ENCODE results near the gene DOCK8. TPM values are rescaled to one million over a fixed set of nuclear protein-coding genes. Genes with fewer than 3 reads are reported as not detected.
"Not testable (repeated sequence)": the region's sequence is repeated elsewhere in the genome, so short reads cannot be mapped to it uniquely, and the experiment has no call there.

Gene DOCK8
- total RNA-seq, 1 donor from 2014 or later = 2.1 TPM

GRCh38 chr9:405341-405740, 190.7 kb downstream of the DOCK8 start:
- DNase-seq (ENCODE audit: low read depth) = no peak

- DNase-seq (ENCODE audit: low read depth) = peak; percentile 81
Measured at GRCh38 chr9:406886-407654, 192.4 kb downstream of the DOCK8 start.

GRCh38 chr9:409655-410054, 195.0 kb downstream of the DOCK8 start:
- DNase-seq (ENCODE audit: low read depth) = not testable (repeated sequence)

- no peak for DNase-seq (ENCODE audit: low read depth)
Measured at GRCh38 chr9:414595-414994, 199.9 kb downstream of the DOCK8 start.

GRCh38 chr9:419571-420171, 205.0 kb downstream of the DOCK8 start:
- DNase-seq (ENCODE audit: low read depth) = no peak

GRCh38 chr9:421896-422295, 207.2 kb downstream of the DOCK8 start:
- DNase-seq (ENCODE audit: low read depth) = no peak

- DNase-seq (ENCODE audit: low read depth) = no peak
Measured at GRCh38 chr9:426264-426663, 211.6 kb downstream of the DOCK8 start.

GRCh38 chr9:426976-427375, 212.3 kb downstream of the DOCK8 start:
- no peak for DNase-seq (ENCODE audit: low read depth)

GRCh38 chr9:431701-432100, 217.0 kb downstream of the DOCK8 start:
- no peak for DNase-seq (ENCODE audit: low read depth)

- no peak for DNase-seq (ENCODE audit: low read depth)
Measured at GRCh38 chr9:436482-436881, 221.8 kb downstream of the DOCK8 start.

- DNase-seq (ENCODE audit: low read depth) = no peak
Measured at GRCh38 chr9:437066-437465, 222.4 kb downstream of the DOCK8 start.

GRCh38 chr9:437574-438001, 222.9 kb downstream of the DOCK8 start:
- DNase-seq (ENCODE audit: low read depth) = no peak

- no peak for DNase-seq (ENCODE audit: low read depth)
Measured at GRCh38 chr9:438066-438465, 223.4 kb downstream of the DOCK8 start.

- no peak for DNase-seq (ENCODE audit: low read depth)
Measured at GRCh38 chr9:438961-439768, 224.5 kb downstream of the DOCK8 start.

- no peak for DNase-seq (ENCODE audit: low read depth)
Measured at GRCh38 chr9:441126-441525, 226.5 kb downstream of the DOCK8 start.

GRCh38 chr9:444528-444927, 229.9 kb downstream of the DOCK8 start:
- no peak for DNase-seq (ENCODE audit: low read depth)

GRCh38 chr9:445033-445432, 230.4 kb downstream of the DOCK8 start:
- DNase-seq (ENCODE audit: low read depth) = no peak

- DNase-seq (ENCODE audit: low read depth) = no peak
Measured at GRCh38 chr9:446074-446699, 231.5 kb downstream of the DOCK8 start.

- DNase-seq (ENCODE audit: low read depth) = peak; percentile 51
Measured at GRCh38 chr9:447230-448025, 232.8 kb downstream of the DOCK8 start.

- no peak for DNase-seq (ENCODE audit: low read depth)
Measured at GRCh38 chr9:450057-450456, 235.4 kb downstream of the DOCK8 start.

GRCh38 chr9:450561-450960, 235.9 kb downstream of the DOCK8 start:
- no peak for DNase-seq (ENCODE audit: low read depth)

All from myocyte (in vitro differentiated cells).